MG63 (cell line): Measurements from ENCODE around the gene FBXL19. TPM values are rescaled to one million over a fixed set of nuclear protein-coding genes. Genes with fewer than 3 reads are reported as not detected.
A peak's percentile ranks its signal among the peaks of the same experiment; 100 is the strongest.
"Not testable (repeated sequence)": the region's sequence is repeated elsewhere in the genome, so short reads cannot be mapped to it uniquely, and the experiment has no call there.

Source experiments
- DNase-seq: peaks from one replicate; pipeline ENCODE4 v3.0.0-alpha.2; 2020
- H3K27me3 ChIP-seq: fragments of 250-450 bp; sonication (Bioruptor Pico); 2 replicates; pipeline ENCODE4 v1.5.1; 2020; ENCODE audit warnings: mild to moderate bottlenecking, moderate library complexity
- H3K36me3 ChIP-seq: fragments of 250-450 bp; sonication (Bioruptor Pico); 2 replicates; pipeline ENCODE4 v1.5.1; 2020; ENCODE audit warnings: mild to moderate bottlenecking, moderate library complexity
- H3K4me3 ChIP-seq: fragments of 250-450 bp; sonication (Bioruptor Pico); 2 replicates; pipeline ENCODE4 v1.5.1; 2020; ENCODE audit warnings: mild to moderate bottlenecking, moderate library complexity
- H3K9me3 ChIP-seq: fragments of 250-450 bp; sonication (Bioruptor Pico); 2 replicates; pipeline ENCODE4 v1.5.1; 2020; ENCODE audit warnings: mild to moderate bottlenecking, moderate library complexity
- total RNA-seq: library from RNA; depleted of rRNA; stranded (reverse); fragments of >200 nt; shearing (Covaris generic); gene quantifications from 2 replicates; pipeline ENCODE4 v1.2.3, GENCODE V29; 2014; ENCODE audit warnings: low replicate concordance

FBXL19 gene
- total RNA-seq, 1 experiment from 2014 or later: 31.2 TPM

GRCh38 chr16:30927789-30928378 lies 4.5 kb downstream of the FBXL19 start:
- peak; percentile 31 for DNase-seq
- H3K9me3 ChIP-seq: no peaks in the 10 kb centered on the region

GRCh38 chr16:30928390-30928789 lies 5.0 kb downstream of the FBXL19 start:
- Histone ChIP-seq H3K9me3 (no peaks in the 10 kb centered on the region), H3K27me3 (no peaks in the 10 kb centered on the region), H3K4me3 (no peak overlapping the region), H3K36me3 (peaks cover 36% of the 10 kb centered on the region)
- DNase-seq: no peak

More at GRCh38 chr16:30927789-30928378, 4.5 kb downstream of the FBXL19 start:
- Histone ChIP-seq H3K27me3 (no peaks in the 10 kb centered on the region), H3K36me3 (peaks cover 34% of the 10 kb centered on the region), H3K4me3 (no peak overlapping the region)

GRCh38 chr16:30929167-30929566 lies 5.8 kb downstream of the FBXL19 start:
- Histone ChIP-seq H3K36me3 (peaks cover 40% of the 10 kb centered on the region), H3K4me3 (no peak overlapping the region), H3K27me3 (no peaks in the 10 kb centered on the region), H3K9me3 (no peaks in the 10 kb centered on the region)
- DNase-seq: no peak

GRCh38 chr16:30930160-30930571 lies 6.8 kb downstream of the FBXL19 start:
- no peak for DNase-seq
- H3K4me3 ChIP-seq: no peak overlapping the region
- H3K9me3 ChIP-seq: no peaks in the 10 kb centered on the region
- H3K27me3 ChIP-seq: no peaks in the 10 kb centered on the region
- peaks cover 46% of the 10 kb centered on the region for H3K36me3 ChIP-seq

GRCh38 chr16:30931068-30931650 lies 7.8 kb downstream of the FBXL19 start:
- Histone ChIP-seq H3K9me3 (no peaks in the 10 kb centered on the region), H3K36me3 (peaks cover 53% of the 10 kb centered on the region), H3K27me3 (no peaks in the 10 kb centered on the region), H3K4me3 (no peak overlapping the region)
- DNase-seq: no peak

GRCh38 chr16:30934827-30935557 lies 11.6 kb downstream of the FBXL19 start:
- DNase-seq: no peak
- no peak overlapping the region for H3K4me3 ChIP-seq
- H3K9me3 ChIP-seq: no peaks in the 10 kb centered on the region
- H3K27me3 ChIP-seq: no peaks in the 10 kb centered on the region
- peaks cover 61% of the 10 kb centered on the region for H3K36me3 ChIP-seq

- no peak for DNase-seq
- H3K9me3 ChIP-seq: no peaks in the 10 kb centered on the region
- H3K36me3 ChIP-seq: peaks cover 64% of the 10 kb centered on the region
- H3K27me3 ChIP-seq: no peaks in the 10 kb centered on the region
- H3K4me3 ChIP-seq: no peak overlapping the region
Observed at GRCh38 chr16:30937692-30938091, 14.3 kb downstream of the FBXL19 start.

- H3K4me3 ChIP-seq, H3K27me3 ChIP-seq, H3K9me3 ChIP-seq, DNase-seq: not testable (repeated sequence)
- peaks cover 71% of the 10 kb centered on the region for H3K36me3 ChIP-seq
Observed at GRCh38 chr16:30939571-30939970, 16.2 kb downstream of the FBXL19 start.

- peak; percentile 63 for DNase-seq
- no peaks in the 10 kb centered on the region for H3K9me3 ChIP-seq
- H3K36me3 ChIP-seq: peaks cover 61% of the 10 kb centered on the region
- H3K4me3 ChIP-seq: no peak overlapping the region
- no peaks in the 10 kb centered on the region for H3K27me3 ChIP-seq
Observed at GRCh38 chr16:30941600-30942425, 18.4 kb downstream of the FBXL19 start.

GRCh38 chr16:30942426-30942806 lies 19.0 kb downstream of the FBXL19 start:
- peaks cover 61% of the 10 kb centered on the region for H3K36me3 ChIP-seq
- H3K27me3 ChIP-seq: no peaks in the 10 kb centered on the region
- no peak overlapping the region for H3K4me3 ChIP-seq
- no peaks in the 10 kb centered on the region for H3K9me3 ChIP-seq
- DNase-seq: no peak

GRCh38 chr16:30944352-30944751 lies 21.0 kb downstream of the FBXL19 start:
- Histone ChIP-seq H3K4me3 (no peak overlapping the region), H3K27me3 (no peaks in the 10 kb centered on the region), H3K9me3 (no peaks in the 10 kb centered on the region), H3K36me3 (peaks cover 52% of the 10 kb centered on the region)
- no peak for DNase-seq

GRCh38 chr16:30946671-30947540 lies 23.5 kb downstream of the FBXL19 start:
- H3K9me3 ChIP-seq: no peaks in the 10 kb centered on the region
- H3K36me3 ChIP-seq: peaks cover 32% of the 10 kb centered on the region
- no peaks in the 10 kb centered on the region for H3K27me3 ChIP-seq
- DNase-seq: no peak
- H3K4me3 ChIP-seq: no peak overlapping the region

GRCh38 chr16:30947541-30947858 lies 24.1 kb downstream of the FBXL19 start:
- Histone ChIP-seq H3K27me3 (no peaks in the 10 kb centered on the region), H3K36me3 (peaks cover 27% of the 10 kb centered on the region), H3K9me3 (no peaks in the 10 kb centered on the region), H3K4me3 (no peak overlapping the region)
- DNase-seq: no peak

GRCh38 chr16:30947859-30948666 lies 24.7 kb downstream of the FBXL19 start:
- Histone ChIP-seq H3K9me3 (no peaks in the 10 kb centered on the region), H3K27me3 (no peaks in the 10 kb centered on the region), H3K4me3 (peak overlapping the region; percentile 58; the same call in 1 of the 2 replicates), H3K36me3 (peaks cover 21% of the 10 kb centered on the region)
- DNase-seq: peak; percentile 68
